Nephron (organoid): ENCODE measurements around the gene TP53INP2.

Experiments used
- H3K27ac Mint-ChIP-seq, 3 experiments: 2 replicates each; pipeline ENCODE4 v1.8.0; 2020; ENCODE audit warnings: mixed read lengths in 3 of 3, mild to moderate bottlenecking in 2 of 3, moderate library complexity in 1 of 3
- H3K27me3 Mint-ChIP-seq: 2 replicates; pipeline ENCODE4 v1.8.0; 2021; ENCODE audit warnings: low read depth, mild to moderate bottlenecking, moderate library complexity, mixed read lengths
- H3K36me3 Mint-ChIP-seq: 2 replicates; pipeline ENCODE4 v1.8.0; 2020; ENCODE audit warnings: low read depth, mixed read lengths
- H3K4me1 Mint-ChIP-seq: 2 replicates; pipeline ENCODE4 v1.8.0; 2020; ENCODE audit warnings: mixed read lengths
- H3K4me3 Mint-ChIP-seq, 3 experiments: 2 replicates each; pipeline ENCODE4 v1.8.0; 2020; ENCODE audit warnings: mild to moderate bottlenecking in 3 of 3, mixed read lengths in 3 of 3, moderate library complexity in 2 of 3
- H3K9me3 Mint-ChIP-seq: 2 replicates; pipeline ENCODE4 v1.8.0; 2020; ENCODE audit warnings: mixed read lengths
- CTCF ChIP-seq, 3 experiments: fragments of 200-600 bp; sonication (generic); IDR thresholded peaks; one replicate each; pipeline ENCODE4 v1.5.0; 2021; ENCODE audit warnings: antibody characterized with exemption in 3 of 3; ENCODE audit not compliant: unreplicated experiment in 3 of 3

TP53INP2 gene

GRCh38 chr20:34708621-34709043, 4.5 kb downstream of the TP53INP2 start:
- Mint-ChIP-seq H3K9me3 (no peaks in the 10 kb centered on the region), H3K27ac (peak overlapping the region in 2 of 3 experiments; percentile 4 to 16), H3K4me1 (peaks cover 30% of the 10 kb centered on the region), H3K4me3 (peak overlapping the region; percentile 79 to 87 (median 87)), H3K36me3 (peaks cover 14% of the 10 kb centered on the region), H3K27me3 (peaks cover 9% of the 10 kb centered on the region)
- TF ChIP-seq CTCF (IDR thresholded peaks at IDR 0.05; ENCODE audit: unreplicated experiment in 3 of 3): peak; percentile 40 to 56 (median 49)

- no peaks in the 10 kb centered on the region for H3K9me3 Mint-ChIP-seq
- peaks cover 15% of the 10 kb centered on the region for H3K36me3 Mint-ChIP-seq
- no peak for TF ChIP-seq CTCF (IDR thresholded peaks at IDR 0.05; ENCODE audit: unreplicated experiment in 3 of 3)
- peak overlapping the region in 2 of 3 experiments; percentile 43 to 75 for H3K27ac Mint-ChIP-seq
- H3K4me1 Mint-ChIP-seq: peaks cover 32% of the 10 kb centered on the region
- H3K27me3 Mint-ChIP-seq: peaks cover 9% of the 10 kb centered on the region
- peak overlapping the region; percentile 87 for H3K4me3 Mint-ChIP-seq
Measured at GRCh38 chr20:34709044-34709830, 5.1 kb downstream of the TP53INP2 start.

DNA sequence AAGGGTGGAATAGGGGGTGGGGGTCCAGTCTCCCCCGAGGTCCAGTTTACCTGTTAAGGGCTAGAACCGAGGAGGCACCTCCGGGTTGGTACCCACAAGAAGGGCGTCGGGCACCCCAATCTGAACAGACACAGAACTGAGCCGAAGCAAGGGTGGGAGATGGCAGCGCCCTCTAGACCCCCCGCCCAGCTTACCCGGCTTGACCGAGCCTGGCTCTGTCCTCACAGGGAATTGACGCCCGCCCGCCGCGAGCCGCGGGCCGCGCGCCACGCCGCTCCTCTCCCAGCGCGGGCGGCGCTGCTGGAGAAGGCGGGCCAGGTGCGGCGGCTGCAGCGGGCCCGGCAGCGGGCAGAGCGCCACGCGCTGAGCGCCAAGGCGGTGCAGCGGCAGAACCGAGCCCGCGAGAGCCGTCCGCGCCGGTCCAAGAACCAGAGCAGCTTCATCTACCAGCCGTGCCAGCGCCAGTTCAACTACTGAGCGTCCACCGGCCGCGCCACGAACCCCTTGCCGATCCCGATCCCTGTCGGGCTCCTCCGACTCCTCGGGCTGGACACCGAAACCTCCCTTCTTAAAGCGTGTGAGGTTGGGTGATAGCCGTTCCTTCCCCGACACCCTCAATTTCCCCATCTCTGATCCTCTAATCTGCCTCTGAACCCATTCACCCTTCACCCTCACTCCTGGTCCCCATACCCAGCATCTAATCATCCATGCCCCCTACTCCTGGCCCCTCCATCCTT, 5.9 kb downstream of the TP53INP2 start:
- Mint-ChIP-seq H3K4me1 (peaks cover 31% of the 10 kb centered on the region), H3K9me3 (no peaks in the 10 kb centered on the region), H3K27me3 (peaks cover 9% of the 10 kb centered on the region), H3K4me3 (peak overlapping the region; percentile 87), H3K27ac (peak overlapping the region in 2 of 3 experiments; percentile 43 to 75), H3K36me3 (peaks cover 23% of the 10 kb centered on the region)
- TF ChIP-seq CTCF (IDR thresholded peaks at IDR 0.05; ENCODE audit: unreplicated experiment in 3 of 3): peak in 2 of 3 experiments; percentile 18 to 41

DNA sequence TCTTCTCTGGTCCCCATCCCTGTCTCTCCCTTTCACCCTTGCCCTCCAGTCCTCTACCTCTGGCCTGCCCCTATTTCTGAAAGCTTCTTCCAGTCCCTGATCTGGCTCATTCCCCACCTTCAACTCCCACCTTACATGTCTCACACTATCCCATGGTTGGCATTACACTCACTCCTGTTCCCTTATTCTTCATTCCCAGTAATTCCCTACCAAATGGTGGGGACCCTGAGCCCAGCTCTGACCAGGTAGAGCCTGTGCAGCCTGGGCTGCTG, 6.4 kb downstream of the TP53INP2 start:
- no peak for TF ChIP-seq CTCF (IDR thresholded peaks at IDR 0.05; ENCODE audit: unreplicated experiment in 3 of 3)
- H3K4me1 Mint-ChIP-seq: peaks cover 26% of the 10 kb centered on the region

DNA sequence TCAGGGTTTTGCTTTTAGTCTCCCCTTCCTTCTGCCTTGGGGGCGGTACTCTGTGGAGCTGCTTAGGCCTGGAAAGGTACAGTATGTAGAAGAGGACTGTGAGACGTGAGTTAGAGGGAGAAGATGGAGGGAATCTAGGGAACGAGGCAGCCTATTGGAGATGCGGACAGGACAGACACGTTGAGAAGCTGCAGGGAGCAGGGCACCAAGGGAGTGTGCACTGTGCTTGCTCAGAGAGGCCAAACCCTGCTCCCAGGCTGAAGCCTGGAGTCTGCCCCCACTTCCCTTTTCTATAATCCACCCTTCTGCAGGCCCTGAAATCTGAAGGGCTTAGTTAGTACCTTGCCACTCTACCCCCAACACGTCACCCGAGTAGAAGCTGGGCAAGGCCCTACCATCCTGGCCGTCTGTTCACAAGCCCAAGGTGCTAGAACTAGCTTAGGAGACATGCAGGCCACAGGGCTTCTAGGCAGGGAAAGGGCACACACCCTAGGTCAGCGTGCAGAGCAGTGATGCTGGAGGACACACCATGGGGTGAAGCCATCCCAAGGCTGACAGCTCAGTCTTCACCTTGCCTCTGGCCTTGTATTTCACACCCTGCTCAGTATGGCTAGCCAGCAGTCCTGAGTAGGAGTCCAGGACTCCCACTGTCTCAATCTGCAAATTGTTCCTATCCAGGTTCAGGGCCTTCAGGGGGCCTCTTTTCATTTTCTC, 6.9 kb downstream of the TP53INP2 start:
- Mint-ChIP-seq H3K4me3 (peak overlapping the region; percentile 84 to 87 (median 85)), H3K27me3 (peaks cover 9% of the 10 kb centered on the region), H3K4me1 (peaks cover 23% of the 10 kb centered on the region), H3K27ac (peak overlapping the region in 1 of 3 experiments; percentile 11), H3K9me3 (no peaks in the 10 kb centered on the region), H3K36me3 (peaks cover 28% of the 10 kb centered on the region)
- TF ChIP-seq CTCF (IDR thresholded peaks at IDR 0.05; ENCODE audit: unreplicated experiment in 3 of 3): no peak

More for the DNA sequence above, 6.4 kb downstream of the TP53INP2 start:
- Mint-ChIP-seq H3K4me3 (peak overlapping the region; percentile 84 to 87 (median 85)), H3K9me3 (no peaks in the 10 kb centered on the region), H3K36me3 (peaks cover 28% of the 10 kb centered on the region), H3K27ac (peak overlapping the region in 1 of 3 experiments; percentile 11), H3K27me3 (peaks cover 9% of the 10 kb centered on the region)
